Heart left ventricle (tissue), 13 donors: ENCODE results near the gene CD7.

Experiments used
- CTCF ChIP-seq, 12 donors: fragments of 200-600 bp; sonication (generic) in 4 of 12; IDR thresholded peaks; one replicate each; pipeline versions ENCODE4 v1.5.0 to v1.8.0; 2018 to 2022; ENCODE audit warnings: antibody characterized with exemption in 12 of 12, mild to moderate bottlenecking in 5 of 12
- POLR2A ChIP-seq, 2 donors: fragments of 450-650 bp; IDR thresholded peaks; one replicate each; pipeline ENCODE4 v1.6.1; 2017; ENCODE audit warnings: antibody characterized with exemption in 2 of 2, mild to moderate bottlenecking in 2 of 2, moderate library complexity in 2 of 2
- donor health status: ischemic (EF 13 %, LVEDD 7.1; RV severe dilation, severe dysfunction).
- donor health status: DM: no; HTN: yes; CAD: no.
- donor health status: DM: no; HTN: no; CAD: no.
- donor health status: ischemic (EF 25% LVEDD 6.9; RV normal size, moderate dysfunction).
- donor health status: ischemic (EF 25% LVEDD 5.7; RV mildly dilated, moderate dysfunction).
- donor health status: ischemic (EF 35%, LVEDD 5.7; RV mildly dilated, moderate dysfunction).
- donor health status: nonischemic (EF 11% LVEDD 7.7; RV severe dilation, severe dysfunction).
- donor health status: DM: yes; HTN: yes; CAD: no.
- donor health status: PGD.
- donor health status: ischemic (EF 29% LVEDD 5.4; RV normal size, mild dysfunction).
- donor health status: nonischemic (EF 23%, LVEDD 6.1; RV moderate dilation, normal function).

DNA sequence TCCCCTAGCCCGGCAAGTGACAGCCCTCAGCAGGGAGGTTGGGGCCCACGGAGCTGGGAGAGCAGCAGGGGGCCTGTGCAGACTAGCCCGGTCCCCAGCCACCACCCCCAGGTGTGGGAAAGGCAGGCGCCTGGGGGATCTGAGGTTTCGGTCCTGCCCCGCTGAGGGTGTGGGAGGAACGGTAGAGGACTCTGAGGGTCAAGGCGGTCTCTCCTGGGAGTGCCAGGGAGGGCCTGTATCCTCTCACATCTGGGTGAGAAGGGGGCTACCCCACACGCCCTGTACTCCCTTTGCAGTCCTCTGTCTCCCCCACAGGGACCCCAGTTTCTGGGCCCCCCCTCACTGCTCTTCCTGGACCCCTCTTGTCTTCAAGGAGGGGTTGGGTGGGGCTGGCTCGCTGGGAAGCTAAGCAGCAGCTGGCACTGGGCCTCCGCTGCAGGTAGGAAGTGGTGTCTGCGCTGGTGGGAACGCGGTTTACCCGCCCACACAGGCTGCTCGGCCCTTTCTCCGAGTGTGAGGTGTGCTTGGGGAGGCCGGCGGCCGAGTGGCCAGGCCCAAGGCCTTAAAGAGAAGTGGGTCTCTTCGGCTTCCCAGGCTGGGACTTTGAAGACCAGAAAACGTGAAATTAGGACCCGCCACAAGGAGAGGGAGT lies 15.4 kb downstream of the CD7 start:
- TF ChIP-seq CTCF (IDR thresholded peaks at IDR 0.05) (no peak), POLR2A (IDR thresholded peaks at IDR 0.05) (no peak)
